H1 (cell line): Measurements from ENCODE around the gene ZNF273. TPM values are rescaled to one million over a fixed set of nuclear protein-coding genes. Genes with fewer than 3 reads are reported as not detected.

Experiments used
- BACH1 ChIP-seq: IDR thresholded peaks from 2 replicates; pipeline ENCODE4 v1.6.1; 2012; ENCODE audit warnings: low read length, improper control_type of control experiment
- BCL11A ChIP-seq, 2 experiments: IDR thresholded peaks; one replicate each; pipeline ENCODE4 v1.6.1; 2011; ENCODE audit warnings: low read depth in 2 of 2, low read length in 2 of 2, mild to moderate bottlenecking in 2 of 2
- GTF2F1 ChIP-seq: IDR thresholded peaks from 2 replicates; pipeline ENCODE4 v1.6.1; 2012; ENCODE audit warnings: low read depth, low read length, improper control_type of control experiment, borderline replicate concordance
- SAP30 ChIP-seq: fragments of 300-600 bp; sonication (generic); IDR thresholded peaks from 2 replicates; pipeline ENCODE4 v1.7.1; 2012; ENCODE audit warnings: low read length, moderate library complexity, mild to moderate bottlenecking, inconsistent platforms; ENCODE audit not compliant: insufficient read depth, insufficient replicate concordance
- SP4 ChIP-seq: IDR thresholded peaks from 2 replicates; pipeline ENCODE4 v1.6.1; 2012; ENCODE audit warnings: low read length, inconsistent platforms
- TCF12 ChIP-seq: IDR thresholded peaks from 2 replicates; pipeline ENCODE4 v1.6.1; 2011; ENCODE audit warnings: low read depth, mild to moderate bottlenecking, low read length
- TEAD4 ChIP-seq: IDR thresholded peaks from 2 replicates; pipeline ENCODE4 v1.6.1; 2012; ENCODE audit warnings: low read depth, low read length, inconsistent platforms, mixed read lengths
- polyA plus RNA-seq, 7 experiments: library from polyadenylated mRNA; depleted of rRNA in 3 of 7; stranded (reverse) in 5 of 7; unstranded in 2 of 7; fragments of >200 nt in 5 of 7; fragments of 200-250 nt in 2 of 7; gene quantifications; 1 replicate in 5 of 7; 2 replicates in 1 of 7; 4 replicates in 1 of 7; pipeline versions ENCODE4 v1.2.1 to v1.2.3, GENCODE V29; 2011 to 2013; ENCODE audit warnings: missing spikeins in 2 of 7, mixed read lengths in 2 of 7
- total RNA-seq: library from RNA; stranded (reverse); fragmentation: NEBNext Ultra II Directional; extraction: Animal tissue kit (Norgen Biotek cat#: 25700); gene quantifications from 2 replicates; pipeline ENCODE4 v1.2.1, GENCODE V29; 2021

ZNF273 gene
- total and polyA plus RNA-seq, 2 of the 8 experiments (the other 6 are each of a cell fraction or from before 2014, with no cell fraction given) = 6.2 to 23.2 TPM

GRCh38 chr7:64886956-64887545 lies 16.0 kb upstream of the ZNF273 start (continued):
- TF ChIP-seq BACH1 = no peak
- no peak for TF ChIP-seq TCF12
- no peak for TF ChIP-seq SAP30
- no peak for TF ChIP-seq GTF2F1
- TF ChIP-seq BCL11A (IDR thresholded peaks at IDR 0.05; ENCODE audit: low read depth in 2 of 2, low read length in 2 of 2) = no peak
- no peak for TF ChIP-seq SP4
- TF ChIP-seq TEAD4 = no peak
